ENCODE data around the gene GPRIN3. TPM values are rescaled to one million over a fixed set of nuclear protein-coding genes. Genes with fewer than 3 reads are reported as not detected.

GPRIN3 gene
- total RNA-seq, 2 donors from 2014 or later: 5.7 to 9.0 TPM

GRCh38 chr4:89273741-89274141 lies 33.9 kb downstream of the GPRIN3 start:
- H3K36me3 ChIP-seq: no peaks in the 10 kb centered on the region
- no peaks in the 10 kb centered on the region for H3K9me3 ChIP-seq
- H3K27me3 ChIP-seq (replicated peaks; ENCODE audit: insufficient read depth): no peaks in the 10 kb centered on the region
- ATAC-seq (ENCODE audit: insufficient number of reproducible peaks, low FRiP score, low read depth): no peak
- no peak overlapping the region for H3K4me3 ChIP-seq
- no peak overlapping the region for H3K27ac ChIP-seq
- no peak for DNase-seq (ENCODE audit: low spot score)
- TF ChIP-seq, protein P1, sequence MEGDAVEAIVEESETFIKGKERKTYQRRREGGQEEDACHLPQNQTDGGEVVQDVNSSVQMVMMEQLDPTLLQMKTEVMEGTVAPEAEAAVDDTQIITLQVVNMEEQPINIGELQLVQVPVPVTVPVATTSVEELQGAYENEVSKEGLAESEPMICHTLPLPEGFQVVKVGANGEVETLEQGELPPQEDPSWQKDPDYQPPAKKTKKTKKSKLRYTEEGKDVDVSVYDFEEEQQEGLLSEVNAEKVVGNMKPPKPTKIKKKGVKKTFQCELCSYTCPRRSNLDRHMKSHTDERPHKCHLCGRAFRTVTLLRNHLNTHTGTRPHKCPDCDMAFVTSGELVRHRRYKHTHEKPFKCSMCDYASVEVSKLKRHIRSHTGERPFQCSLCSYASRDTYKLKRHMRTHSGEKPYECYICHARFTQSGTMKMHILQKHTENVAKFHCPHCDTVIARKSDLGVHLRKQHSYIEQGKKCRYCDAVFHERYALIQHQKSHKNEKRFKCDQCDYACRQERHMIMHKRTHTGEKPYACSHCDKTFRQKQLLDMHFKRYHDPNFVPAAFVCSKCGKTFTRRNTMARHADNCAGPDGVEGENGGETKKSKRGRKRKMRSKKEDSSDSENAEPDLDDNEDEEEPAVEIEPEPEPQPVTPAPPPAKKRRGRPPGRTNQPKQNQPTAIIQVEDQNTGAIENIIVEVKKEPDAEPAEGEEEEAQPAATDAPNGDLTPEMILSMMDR (IDR thresholded peaks at IDR 0.05): no peak
- H3K4me1 ChIP-seq (ENCODE audit: control insufficient read depth in 1 of 2, low read depth in 2 of 2): no peaks in the 10 kb centered on the region

DNA sequence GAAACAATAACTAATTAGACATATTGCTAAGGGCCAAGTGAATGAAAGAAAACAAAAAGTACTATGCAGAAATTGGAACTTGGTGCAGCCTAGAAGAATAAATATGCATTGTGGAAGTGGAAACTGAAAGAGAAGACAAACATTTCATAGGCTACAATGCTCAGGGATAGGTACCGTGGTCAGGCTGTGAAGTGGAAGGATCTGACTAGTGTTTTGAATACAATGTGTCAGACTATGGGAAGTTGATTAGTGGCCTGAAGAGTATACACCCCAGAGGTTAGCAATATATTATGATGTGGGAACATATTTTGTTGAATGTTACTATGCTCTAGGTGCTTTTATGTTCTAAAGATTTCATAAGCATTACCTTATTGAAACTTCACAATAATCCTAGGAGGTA lies 36.8 kb downstream of the GPRIN3 start:
- TF ChIP-seq, protein P1 (IDR thresholded peaks at IDR 0.05): no peak
- H3K4me3 ChIP-seq: no peak overlapping the region
- H3K9me3 ChIP-seq: no peaks in the 10 kb centered on the region
- ATAC-seq (ENCODE audit: insufficient number of reproducible peaks, low FRiP score, low read depth): no peak
- H3K36me3 ChIP-seq: no peaks in the 10 kb centered on the region
- H3K4me1 ChIP-seq (ENCODE audit: control insufficient read depth in 1 of 2, low read depth in 2 of 2): no peaks in the 10 kb centered on the region
- no peak for DNase-seq (ENCODE audit: low spot score)
- H3K27me3 ChIP-seq (replicated peaks; ENCODE audit: insufficient read depth): no peaks in the 10 kb centered on the region
- no peak overlapping the region for H3K27ac ChIP-seq

DNA sequence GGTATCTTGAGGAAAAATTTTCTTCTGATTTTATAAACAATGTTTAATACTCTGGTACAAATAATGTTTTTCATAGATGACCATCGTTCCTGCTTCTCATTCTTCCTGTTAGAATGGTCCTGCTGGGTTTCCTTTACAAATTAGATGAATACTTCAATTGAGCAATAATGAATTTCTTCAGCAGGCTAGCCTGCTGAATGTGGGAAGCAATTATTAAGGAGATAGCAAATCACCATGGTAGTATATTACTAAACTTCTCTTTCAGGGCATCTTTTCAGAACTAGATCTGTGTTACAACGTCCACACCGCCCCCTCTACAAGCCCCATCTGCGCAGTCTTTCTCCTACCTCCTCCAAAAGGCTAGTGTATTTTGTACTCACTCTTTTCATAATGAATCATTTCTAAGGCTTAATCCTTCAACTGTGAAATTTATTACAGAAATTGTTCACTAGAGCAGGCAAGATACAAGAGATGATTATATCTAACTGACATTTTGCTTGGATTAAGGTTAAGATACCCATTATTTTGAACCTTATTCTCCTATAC lies 38.4 kb downstream of the GPRIN3 start:
- ATAC-seq (ENCODE audit: insufficient number of reproducible peaks, low FRiP score, low read depth): no peak
- Histone ChIP-seq H3K36me3 (no peaks in the 10 kb centered on the region), H3K27me3 (replicated peaks; ENCODE audit: insufficient read depth) (no peaks in the 10 kb centered on the region), H3K4me1 (ENCODE audit: control insufficient read depth in 1 of 2, low read depth in 2 of 2) (no peaks in the 10 kb centered on the region), H3K9me3 (no peaks in the 10 kb centered on the region), H3K4me3 (no peak overlapping the region), H3K27ac (no peak overlapping the region)
- DNase-seq (ENCODE audit: low spot score): no peak
- TF ChIP-seq, protein P1 (IDR thresholded peaks at IDR 0.05): no peak

- TF ChIP-seq, protein P1 (IDR thresholded peaks at IDR 0.05): no peak
- Histone ChIP-seq H3K36me3 (no peaks in the 10 kb centered on the region), H3K27ac (no peak overlapping the region), H3K4me1 (ENCODE audit: control insufficient read depth in 1 of 2, low read depth in 2 of 2) (no peaks in the 10 kb centered on the region), H3K4me3 (no peak overlapping the region), H3K9me3 (no peaks in the 10 kb centered on the region), H3K27me3 (replicated peaks; ENCODE audit: insufficient read depth) (no peaks in the 10 kb centered on the region)
- ATAC-seq (ENCODE audit: insufficient number of reproducible peaks, low FRiP score, low read depth) (no peak), DNase-seq (ENCODE audit: low spot score) (no peak)
Observed at GRCh38 chr4:89268679-89269078, 38.9 kb downstream of the GPRIN3 start.

DNA sequence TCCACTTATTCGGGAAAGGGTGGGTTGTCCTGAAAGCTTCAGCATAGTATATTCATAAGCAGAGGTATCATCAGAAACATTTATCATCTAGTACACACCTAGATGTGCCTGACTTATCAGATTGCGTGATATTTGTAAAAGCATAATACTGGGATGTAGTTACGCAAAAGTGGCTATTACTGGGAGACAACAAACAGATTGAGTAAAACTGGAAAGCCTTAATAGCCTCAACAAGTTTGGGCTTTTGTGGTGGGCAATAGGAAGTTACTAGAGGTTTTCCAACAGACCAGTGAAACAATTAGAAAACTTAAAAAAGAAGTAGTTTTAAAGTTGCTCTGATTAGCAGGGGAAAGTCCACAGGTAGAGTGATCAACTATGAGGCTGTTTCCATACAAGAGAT lies 39.8 kb downstream of the GPRIN3 start:
- TF ChIP-seq, protein P1 (IDR thresholded peaks at IDR 0.05): no peak
- DNase-seq (ENCODE audit: low spot score) (no peak), ATAC-seq (ENCODE audit: insufficient number of reproducible peaks, low FRiP score, low read depth) (no peak)
- no peak overlapping the region for H3K27ac ChIP-seq
- no peaks in the 10 kb centered on the region for H3K9me3 ChIP-seq
- no peak overlapping the region for H3K4me3 ChIP-seq
- H3K27me3 ChIP-seq (replicated peaks; ENCODE audit: insufficient read depth): no peaks in the 10 kb centered on the region
- no peaks in the 10 kb centered on the region for H3K4me1 ChIP-seq (ENCODE audit: control insufficient read depth in 1 of 2, low read depth in 2 of 2)
- no peaks in the 10 kb centered on the region for H3K36me3 ChIP-seq

All from thoracic aorta (tissue), 2 donors.